PC-3 (cell line): ENCODE data around the gene P2RY2. TPM values are rescaled to one million over a fixed set of nuclear protein-coding genes. Genes with fewer than 3 reads are reported as not detected.

ENCODE experiments used
- ATAC-seq: fragments of 200-7000 bp; cut with Tn5 transposase; 2 replicates; pipeline ENCODE4 v1.9.1; 2020; ENCODE audit warnings: mild to moderate bottlenecking, moderate library complexity
- BruUV-seq: library from RNA; stranded (reverse); fragments of 400-500 nt; replicated peaks from 2 replicates; lab custom pipeline; 2021; lab: Mats Ljungman, UMichigan
- CTCF ChIA-PET: fragments of 300-600 bp; sonication (Branson Sonifier 250); formaldehyde crosslinking; loops from one replicate; lab custom pipeline; 2022; ENCODE audit warnings: antibody characterized with exemption; lab: Charles Lee
- POLR2A ChIA-PET: fragments of 300-600 bp; sonication (Branson Sonifier 250); formaldehyde crosslinking; loops from one replicate; lab custom pipeline; 2022; ENCODE audit warnings: antibody characterized with exemption; ENCODE audit not compliant: unreplicated experiment; lab: Charles Lee
- DNase-seq: peaks from one replicate; pipeline ENCODE4 v3.0.0-alpha.2; 2015
- H2AFZ ChIP-seq: fragments of 300-600 bp; sonication (generic); 2 replicates; pipeline ENCODE4 v1.6.0; 2016; ENCODE audit warnings: antibody characterized with exemption, low read length
- H3F3A ChIP-seq: fragments of 300-600 bp; sonication (generic); one replicate; pipeline ENCODE4 v1.6.0; 2017; ENCODE audit warnings: antibody characterized with exemption, low read length, control low read depth, mild to moderate bottlenecking; ENCODE audit not compliant: unreplicated experiment
- H3K27ac ChIP-seq: fragments of 300-600 bp; sonication (generic); 2 replicates; pipeline ENCODE4 v1.5.1; 2016; ENCODE audit warnings: mild to moderate bottlenecking, low read length
- H3K27me3 ChIP-seq: fragments of 300-600 bp; sonication (generic); 2 replicates; pipeline ENCODE4 v1.6.1; 2016; ENCODE audit warnings: low read length, mixed read lengths
- H3K36me3 ChIP-seq: fragments of 300-600 bp; sonication (generic); 2 replicates; pipeline ENCODE4 v1.6.1; 2016; ENCODE audit warnings: low read depth, mixed run types, low read length, mixed read lengths
- H3K4me1 ChIP-seq: fragments of 300-600 bp; sonication (generic); 2 replicates; pipeline ENCODE4 v1.5.1; 2016; ENCODE audit warnings: low read length; ENCODE audit not compliant: insufficient read depth
- H3K4me2 ChIP-seq: fragments of 300-600 bp; sonication (generic); 2 replicates; pipeline ENCODE4 v1.6.0; 2016; ENCODE audit warnings: low read length
- H3K4me3 ChIP-seq: fragments of 300-600 bp; sonication (generic); 2 replicates; pipeline ENCODE4 v1.5.1; 2016; ENCODE audit warnings: mild to moderate bottlenecking, low read length, mixed read lengths
- H3K79me2 ChIP-seq: fragments of 300-600 bp; sonication (generic); 2 replicates; pipeline ENCODE4 v1.6.1; 2017; ENCODE audit warnings: low read length, mixed read lengths
- H3K9ac ChIP-seq: fragments of 300-600 bp; sonication (generic); 2 replicates; pipeline ENCODE4 v1.6.0; 2016; ENCODE audit warnings: mild to moderate bottlenecking, low read length
- H3K9me2 ChIP-seq: fragments of 300-600 bp; sonication (generic); replicated peaks from 2 replicates; pipeline ENCODE4 v1.6.1; 2016; ENCODE audit warnings: mixed run types, low read length, mixed read lengths
- H3K9me3 ChIP-seq: fragments of 300-600 bp; sonication (generic); 2 replicates; pipeline ENCODE4 v1.6.1; 2016; ENCODE audit warnings: low read length, mixed read lengths
- H4K20me1 ChIP-seq: fragments of 300-600 bp; sonication (generic); 2 replicates; pipeline ENCODE4 v1.6.1; 2016; ENCODE audit warnings: low read length, mixed read lengths
- CTCF ChIP-seq: fragments of 300-600 bp; sonication (generic); conservative IDR thresholded peaks from 2 replicates; pipeline ENCODE4 v1.5.1; 2017; ENCODE audit warnings: antibody characterized with exemption, low read depth, mild to moderate bottlenecking, low read length
- EZH2 ChIP-seq: fragments of 300-600 bp; sonication (generic); IDR thresholded peaks from one replicate; pipeline ENCODE4 v1.6.1; 2017; ENCODE audit warnings: antibody characterized with exemption, mild to moderate bottlenecking, low read length; ENCODE audit not compliant: unreplicated experiment
- EZH2phosphoT487 ChIP-seq: fragments of 300-600 bp; sonication (generic); IDR thresholded peaks from 2 replicates; pipeline ENCODE4 v1.6.1; 2018; ENCODE audit warnings: mild to moderate bottlenecking, antibody characterized with exemption, low read length, borderline replicate concordance
- intact Hi-C: fragments of 100-400 bp; cut with micrococcal nuclease; formaldehyde crosslinking; loops from 2 replicates; pipeline ENCODE4 v1.9.0; 2023
- total RNA-seq: library from RNA; depleted of rRNA; stranded (reverse); fragments of >200 nt; gene quantifications from 2 replicates; pipeline ENCODE4 v1.2.3, GENCODE V29; 2014

The P2RY2 gene
- total RNA-seq, 1 experiment from 2014 or later, result 54.8 TPM

GRCh38 chr11:73194034-73194507 lies 24.0 kb upstream of the P2RY2 start:
- no TSS peak for BruUV-seq
- ChIA-PET POLR2A (interaction anchor here (0.5 to 1.4 kb wide), 2 partner anchors 8 to 269 kb away, joined by 3 to 12 read pairs; no protein-coding TSS in a partner anchor), CTCF (no interaction called here)
- Histone ChIP-seq H3K4me2 (peak overlapping the region; percentile 75), H3K4me3 (peak overlapping the region; percentile 19; the same call in 1 of the 2 replicates), H3K9me3 (no peaks in the 10 kb centered on the region), H2AFZ (no peak overlapping the region), H3K27me3 (no peaks in the 10 kb centered on the region), H4K20me1 (no peaks in the 10 kb centered on the region), H3K4me1 (peaks cover 65% of the 10 kb centered on the region), H3K36me3 (no peaks in the 10 kb centered on the region), H3K27ac (peak overlapping the region; percentile 98), H3F3A (peaks cover 21% of the 10 kb centered on the region), H3K9ac (peak overlapping the region; percentile 89), H3K9me2 (no peaks in the 10 kb centered on the region), H3K79me2 (no peaks in the 10 kb centered on the region)
- ATAC-seq, result no peak
- no peak for TF ChIP-seq CTCF
- TF ChIP-seq EZH2, result no peak
- no peak for TF ChIP-seq EZH2phosphoT487
- DNase-seq, result no peak
- intact Hi-C loops, result loop anchor here (2.0 kb wide), 1 partner anchor 43 kb away; no protein-coding TSS in a partner anchor

GRCh38 chr11:73194593-73194992 lies 23.5 kb upstream of the P2RY2 start:
- intact Hi-C loops, result loop anchor here (2.0 kb wide), 1 partner anchor 42 kb away; no protein-coding TSS in a partner anchor
- peak overlapping the region; percentile 89 for H3K9ac ChIP-seq
- no peaks in the 10 kb centered on the region for H3K9me2 ChIP-seq
- ChIA-PET CTCF (interaction anchor here (0.5 to 1.5 kb wide), 2 partner anchors 9 to 113 kb away, joined by 8 to 10 read pairs; no protein-coding TSS in a partner anchor), POLR2A (interaction anchor here (1.0 to 1.4 kb wide), 2 partner anchors 9 to 12 kb away, joined by 4 to 12 read pairs; no protein-coding TSS in a partner anchor)
- no peaks in the 10 kb centered on the region for H3K9me3 ChIP-seq
- peaks cover 21% of the 10 kb centered on the region for H3F3A ChIP-seq
- no TSS peak for BruUV-seq
- H3K4me2 ChIP-seq, result peak overlapping the region; percentile 75
- peaks cover 65% of the 10 kb centered on the region for H3K4me1 ChIP-seq
- H2AFZ ChIP-seq, result no peak overlapping the region
- ATAC-seq (peak; percentile 73), DNase-seq (peak; percentile 96)
- no peaks in the 10 kb centered on the region for H3K79me2 ChIP-seq
- H3K4me3 ChIP-seq, result peak overlapping the region; percentile 46
- TF ChIP-seq CTCF, result no peak
- TF ChIP-seq EZH2, result no peak
- no peak for TF ChIP-seq EZH2phosphoT487
- H3K36me3 ChIP-seq, result no peaks in the 10 kb centered on the region
- peak overlapping the region; percentile 98 for H3K27ac ChIP-seq
- no peaks in the 10 kb centered on the region for H4K20me1 ChIP-seq
- no peaks in the 10 kb centered on the region for H3K27me3 ChIP-seq
